HEK293 (cell line): ENCODE measurements around the gene DROSHA.

Experiments used
- CTCF ChIA-PET: fragments of 350-600 bp; formaldehyde crosslinking; extraction: SDS; loops from one replicate; lab custom pipeline; 2021; ENCODE audit warnings: antibody characterized with exemption; lab: Yijun Ruan, JAX
- POLR2A ChIA-PET: fragments of 300-600 bp; formaldehyde crosslinking; extraction: SDS; loops from one replicate; lab custom pipeline; 2020; ENCODE audit warnings: antibody characterized with exemption, inconsistent platforms; lab: Yijun Ruan, JAX
- H3K27ac ChIP-seq: fragments of 200-500 bp; sonication (Bioruptor generic); 2 replicates; pipeline ENCODE4 v1.5.1; 2014; ENCODE audit warnings: low read depth, low read length, control low read depth, inconsistent platforms; ENCODE audit errors: extremely low read depth
- H3K36me3 ChIP-seq, 2 experiments: fragments of 200-500 bp in 1 of 2; sonication (Bioruptor generic) in 1 of 2; 1 replicate in 1 of 2; 2 replicates in 1 of 2; pipeline ENCODE4 v1.5.1; 2014 to 2017; ENCODE audit warnings: inconsistent platforms in 2 of 2, low read length in 2 of 2; ENCODE audit not compliant: control insufficient read depth in 2 of 2, insufficient read depth in 1 of 2
- H3K4me1 ChIP-seq: fragments of 200-500 bp; sonication (Bioruptor generic); 2 replicates; pipeline ENCODE4 v1.5.1; 2014; ENCODE audit warnings: mild to moderate bottlenecking, low read length, inconsistent platforms; ENCODE audit not compliant: control insufficient read depth, insufficient read depth
- H3K4me3 ChIP-seq: 2 replicates; pipeline ENCODE4 v1.5.1; 2011; ENCODE audit warnings: low read depth, mild to moderate bottlenecking, control low read depth, low read length, moderate library complexity
- H3K9me3 ChIP-seq: fragments of 200-500 bp; sonication (Bioruptor generic); 2 replicates; pipeline ENCODE4 v1.5.1; 2014; ENCODE audit warnings: low read depth, low read length, inconsistent platforms; ENCODE audit not compliant: control insufficient read depth, insufficient read depth
- KLF8 ChIP-seq: fragments of 450-650 bp; formaldehyde crosslinking; IDR thresholded peaks from 2 replicates; pipeline ENCODE4 v1.5.1; 2016; ENCODE audit warnings: missing biosample characterization, missing genetic modification characterization
- MEIS1 ChIP-seq: sonication (generic); formaldehyde crosslinking; IDR thresholded peaks from 2 replicates; pipeline ENCODE4 v1.8.1; 2022; ENCODE audit warnings: missing genetic modification reagents, mild to moderate bottlenecking, borderline replicate concordance
- MYNN ChIP-seq: fragments of 450-650 bp; formaldehyde crosslinking; IDR thresholded peaks from 2 replicates; pipeline ENCODE4 v1.5.1; 2016; ENCODE audit warnings: missing biosample characterization, missing genetic modification characterization, borderline replicate concordance
- OSR2 ChIP-seq: fragments of 450-650 bp; formaldehyde crosslinking; IDR thresholded peaks from 2 replicates; pipeline ENCODE4 v1.5.1; 2016; ENCODE audit warnings: missing biosample characterization, missing genetic modification characterization
- PRDM4 ChIP-seq: fragments of 450-650 bp; formaldehyde crosslinking; IDR thresholded peaks from 2 replicates; pipeline ENCODE4 v1.5.1; 2017; ENCODE audit warnings: missing biosample characterization, missing genetic modification characterization
- SP3 ChIP-seq: fragments of 450-650 bp; formaldehyde crosslinking; IDR thresholded peaks from 2 replicates; pipeline ENCODE4 v1.5.1; 2016; ENCODE audit warnings: missing biosample characterization, missing genetic modification characterization
- TRIM28 ChIP-seq: IDR thresholded peaks from 2 replicates; pipeline ENCODE4 v1.6.1; 2011; ENCODE audit warnings: low read length, control low read depth, borderline replicate concordance
- TSHZ1 ChIP-seq: fragments of 450-650 bp; formaldehyde crosslinking; IDR thresholded peaks from 2 replicates; pipeline ENCODE4 v1.5.1; 2016; ENCODE audit warnings: missing biosample characterization, missing genetic modification characterization, borderline replicate concordance
- ZBTB17 ChIP-seq: fragments of 450-650 bp; formaldehyde crosslinking; IDR thresholded peaks from 2 replicates; pipeline ENCODE4 v1.5.1; 2016; ENCODE audit warnings: missing biosample characterization, missing genetic modification characterization
- ZBTB7A ChIP-seq: fragments of 450-650 bp; formaldehyde crosslinking; IDR thresholded peaks from 2 replicates; pipeline ENCODE4 v1.5.1; 2016; ENCODE audit warnings: low read depth, missing biosample characterization, missing genetic modification characterization
- ZNF202 ChIP-seq: fragments of 450-650 bp; formaldehyde crosslinking; IDR thresholded peaks from 2 replicates; pipeline ENCODE4 v1.5.1; 2016; ENCODE audit warnings: missing biosample characterization, missing genetic modification characterization, borderline replicate concordance
- ZNF211 ChIP-seq: fragments of 450-650 bp; formaldehyde crosslinking; IDR thresholded peaks from 2 replicates; pipeline ENCODE4 v1.5.1; 2016; ENCODE audit warnings: low read depth, missing biosample characterization, missing genetic modification characterization
- ZNF362 ChIP-seq: fragments of 450-650 bp; formaldehyde crosslinking; IDR thresholded peaks from 2 replicates; pipeline ENCODE4 v1.5.1; 2016; ENCODE audit warnings: missing biosample characterization, missing genetic modification characterization
- ZNF513 ChIP-seq: fragments of 450-650 bp; IDR thresholded peaks from 2 replicates; pipeline ENCODE4 v1.5.1; 2018; ENCODE audit warnings: missing biosample characterization, missing genetic modification characterization
- ZNF555 ChIP-seq: fragments of 450-650 bp; formaldehyde crosslinking; conservative IDR thresholded peaks from 2 replicates; pipeline ENCODE4 v1.5.1; 2017; ENCODE audit warnings: missing biosample characterization, mild to moderate bottlenecking, missing genetic modification characterization, inconsistent platforms
- ZNF585B ChIP-seq: fragments of 450-650 bp; formaldehyde crosslinking; IDR thresholded peaks from 2 replicates; pipeline ENCODE4 v1.5.1; 2016; ENCODE audit warnings: missing biosample characterization, missing genetic modification characterization
- ZNF626 ChIP-seq: fragments of 450-650 bp; sonication (Bioruptor Pico); formaldehyde crosslinking; IDR thresholded peaks from 2 replicates; pipeline ENCODE4 v1.5.1; 2018; ENCODE audit warnings: missing biosample characterization, missing genetic modification characterization, inconsistent platforms
- ZNF670 ChIP-seq: fragments of 450-650 bp; formaldehyde crosslinking; IDR thresholded peaks from 2 replicates; pipeline ENCODE4 v1.5.1; 2016; ENCODE audit warnings: missing biosample characterization, missing genetic modification characterization, low read depth
- ZNF776 ChIP-seq: fragments of 450-650 bp; formaldehyde crosslinking; IDR thresholded peaks from 2 replicates; pipeline ENCODE4 v1.5.0; 2017; ENCODE audit warnings: missing biosample characterization, missing genetic modification characterization, borderline replicate concordance
- ZNF837 ChIP-seq: fragments of 450-650 bp; formaldehyde crosslinking; IDR thresholded peaks from 2 replicates; pipeline ENCODE4 v1.5.1; 2016; ENCODE audit warnings: missing biosample characterization, missing genetic modification characterization

DROSHA gene

GRCh38 chr5:31500256-31500655, 31.6 kb downstream of the DROSHA start:
- CTCF ChIA-PET = no interaction called here
- peaks cover 57 to 100% of the 10 kb centered on the region in 2 experiments for H3K36me3 ChIP-seq

More at GRCh38 chr5:31500256-31500655, 31.6 kb downstream of the DROSHA start:
- Histone ChIP-seq H3K27ac (no peak overlapping the region), H3K4me3 (no peak overlapping the region), H3K9me3 (no peaks in the 10 kb centered on the region), H3K4me1 (no peaks in the 10 kb centered on the region)
- POLR2A ChIA-PET = interaction anchor here (1.0 kb wide), 1 partner anchor 10 kb away, joined by 3 read pairs; no protein-coding TSS in a partner anchor
- TF ChIP-seq ZNF670 (tag by site-specific recombination) = no peak
- no peak for TF ChIP-seq ZNF626 (tag by site-specific recombination)
- no peak for TF ChIP-seq ZNF837 (tag by site-specific recombination)
- no peak for TF ChIP-seq ZNF776 (tag by site-specific recombination)
- no peak for TF ChIP-seq ZBTB7A
- TF ChIP-seq ZNF202 (tag by site-specific recombination) = no peak
- no peak for TF ChIP-seq MEIS1
- TF ChIP-seq OSR2 (tag by site-specific recombination) = no peak
- no peak for TF ChIP-seq TRIM28
- no peak for TF ChIP-seq ZNF362 (tag by site-specific recombination)
- no peak for TF ChIP-seq ZNF585B (tag by site-specific recombination)
- TF ChIP-seq SP3 (tag by site-specific recombination) = no peak
- TF ChIP-seq PRDM4 = no peak
- no peak for TF ChIP-seq TSHZ1 (tag by site-specific recombination)
- TF ChIP-seq ZNF513 (tag by site-specific recombination) = no peak
- no peak for TF ChIP-seq ZBTB17 (tag by site-specific recombination)
- no peak for TF ChIP-seq KLF8 (tag by site-specific recombination)
- TF ChIP-seq MYNN (tag by site-specific recombination) = no peak
- no peak for TF ChIP-seq ZNF555 (tag by site-specific recombination)
- no peak for TF ChIP-seq ZNF211
